ENCODE results near the gene PEAK1. TPM values are rescaled to one million over a fixed set of nuclear protein-coding genes. Genes with fewer than 3 reads are reported as not detected.

PEAK1 gene
- total RNA-seq, 2 donors from 2014 or later = 33.5 to 54.4 TPM

DNA sequence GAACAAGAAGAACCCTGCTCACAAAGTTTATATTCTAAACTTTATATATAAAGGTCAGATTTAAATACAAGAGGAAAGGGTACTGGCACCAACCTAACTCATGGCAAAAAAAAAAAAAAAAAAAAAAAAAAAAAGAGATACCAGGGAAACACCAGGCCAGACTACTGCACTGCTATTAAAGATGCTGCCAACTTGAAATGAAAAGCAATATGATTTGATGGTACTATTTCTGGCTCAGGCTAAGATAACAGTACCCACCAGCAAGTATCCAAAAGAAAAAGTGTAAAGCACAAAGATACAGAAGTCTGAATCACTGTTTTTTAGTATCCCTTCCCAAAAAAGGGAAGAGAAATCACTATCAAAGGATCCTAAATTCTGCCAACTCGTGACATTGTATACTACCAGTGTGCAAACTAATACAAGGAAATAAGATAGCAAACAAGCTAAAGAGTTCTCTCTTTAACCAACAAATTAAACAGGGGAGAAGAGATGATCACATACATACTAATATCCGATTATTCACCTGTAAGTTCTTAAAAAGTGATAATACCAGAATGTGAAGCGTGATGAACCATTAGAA, 28.4 kb downstream of the PEAK1 start:
- no peak overlapping the region for H3K4me3 ChIP-seq
- no peak overlapping the region for H3K9ac ChIP-seq (ENCODE audit: low read depth in 2 of 2, low read length in 2 of 2)
- no peaks in the 10 kb centered on the region for H3K27me3 ChIP-seq
- H3K36me3 ChIP-seq = no peaks in the 10 kb centered on the region
- no peak for DNase-seq
- no peak overlapping the region for H3K27ac ChIP-seq
- H3K9me3 ChIP-seq = no peaks in the 10 kb centered on the region
- intact Hi-C loops (cut with DNase I) = no loop called here
- TF ChIP-seq, protein P1, sequence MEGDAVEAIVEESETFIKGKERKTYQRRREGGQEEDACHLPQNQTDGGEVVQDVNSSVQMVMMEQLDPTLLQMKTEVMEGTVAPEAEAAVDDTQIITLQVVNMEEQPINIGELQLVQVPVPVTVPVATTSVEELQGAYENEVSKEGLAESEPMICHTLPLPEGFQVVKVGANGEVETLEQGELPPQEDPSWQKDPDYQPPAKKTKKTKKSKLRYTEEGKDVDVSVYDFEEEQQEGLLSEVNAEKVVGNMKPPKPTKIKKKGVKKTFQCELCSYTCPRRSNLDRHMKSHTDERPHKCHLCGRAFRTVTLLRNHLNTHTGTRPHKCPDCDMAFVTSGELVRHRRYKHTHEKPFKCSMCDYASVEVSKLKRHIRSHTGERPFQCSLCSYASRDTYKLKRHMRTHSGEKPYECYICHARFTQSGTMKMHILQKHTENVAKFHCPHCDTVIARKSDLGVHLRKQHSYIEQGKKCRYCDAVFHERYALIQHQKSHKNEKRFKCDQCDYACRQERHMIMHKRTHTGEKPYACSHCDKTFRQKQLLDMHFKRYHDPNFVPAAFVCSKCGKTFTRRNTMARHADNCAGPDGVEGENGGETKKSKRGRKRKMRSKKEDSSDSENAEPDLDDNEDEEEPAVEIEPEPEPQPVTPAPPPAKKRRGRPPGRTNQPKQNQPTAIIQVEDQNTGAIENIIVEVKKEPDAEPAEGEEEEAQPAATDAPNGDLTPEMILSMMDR (IDR thresholded peaks at IDR 0.05) = no peak
- no peaks in the 10 kb centered on the region for H3K4me1 ChIP-seq

DNA sequence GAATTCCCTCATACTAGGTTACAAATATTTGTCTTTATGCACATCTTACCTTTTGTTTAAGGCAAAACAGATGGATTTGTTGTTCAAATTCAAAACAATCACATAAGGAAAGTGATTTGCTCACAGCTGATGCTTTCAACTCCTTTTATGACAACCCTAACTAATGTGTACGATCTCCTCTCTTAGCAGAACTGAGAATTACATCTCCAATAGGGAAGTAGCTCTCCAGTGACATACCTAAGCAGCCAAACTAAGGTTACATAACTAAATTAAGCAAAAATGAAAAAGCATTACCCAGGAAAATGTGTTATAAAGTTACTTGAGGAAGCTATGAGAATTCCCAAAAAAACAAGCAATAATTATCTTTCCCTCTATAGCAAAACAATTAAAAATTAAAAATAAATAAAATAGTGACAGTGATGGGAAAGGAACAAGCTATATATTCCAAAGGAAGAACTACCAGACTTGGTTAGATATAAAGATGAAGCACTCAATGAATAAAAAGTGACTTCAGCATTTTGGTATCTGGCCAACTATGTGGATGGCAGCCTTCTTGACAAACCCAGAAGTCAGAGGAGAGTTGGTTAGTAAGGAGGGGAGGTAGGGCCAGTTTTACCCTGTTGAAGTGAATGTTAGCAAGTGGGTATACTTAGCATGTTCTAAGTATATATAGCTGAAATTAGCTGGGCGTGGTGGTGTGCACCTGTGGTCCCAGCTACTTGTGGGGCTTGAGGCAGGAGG, 32.4 kb downstream of the PEAK1 start:
- intact Hi-C loops (cut with DNase I) = no loop called here
- Histone ChIP-seq H3K27ac (no peak overlapping the region), H3K9me3 (no peaks in the 10 kb centered on the region), H3K27me3 (no peaks in the 10 kb centered on the region), H3K4me3 (no peak overlapping the region), H3K9ac (ENCODE audit: low read depth in 2 of 2, low read length in 2 of 2) (no peak overlapping the region), H3K36me3 (no peaks in the 10 kb centered on the region), H3K4me1 (no peaks in the 10 kb centered on the region)
- DNase-seq = no peak
- TF ChIP-seq, protein P1 (IDR thresholded peaks at IDR 0.05) = no peak

DNA sequence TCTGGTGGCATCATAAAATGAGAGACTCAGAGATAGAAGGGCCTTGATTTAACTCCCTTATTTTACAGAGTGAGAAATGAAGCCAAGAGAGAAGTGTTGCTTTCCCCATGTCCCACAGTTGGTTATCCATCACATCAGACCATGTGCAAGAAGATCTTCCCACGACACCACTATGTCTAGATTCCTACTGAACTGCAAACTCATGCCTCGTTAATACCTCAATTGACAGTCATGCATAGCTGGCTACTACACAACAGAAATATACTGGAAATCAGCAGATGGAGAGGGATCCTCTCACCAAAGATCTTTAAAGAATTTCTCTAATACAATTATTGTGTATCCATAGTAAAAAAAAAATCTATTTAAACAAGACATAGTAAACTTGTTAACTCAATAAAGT, 33.3 kb downstream of the PEAK1 start:
- TF ChIP-seq, protein P1 (IDR thresholded peaks at IDR 0.05) = no peak
- intact Hi-C loops (cut with DNase I) = no loop called here
- no peaks in the 10 kb centered on the region for H3K4me1 ChIP-seq

DNA sequence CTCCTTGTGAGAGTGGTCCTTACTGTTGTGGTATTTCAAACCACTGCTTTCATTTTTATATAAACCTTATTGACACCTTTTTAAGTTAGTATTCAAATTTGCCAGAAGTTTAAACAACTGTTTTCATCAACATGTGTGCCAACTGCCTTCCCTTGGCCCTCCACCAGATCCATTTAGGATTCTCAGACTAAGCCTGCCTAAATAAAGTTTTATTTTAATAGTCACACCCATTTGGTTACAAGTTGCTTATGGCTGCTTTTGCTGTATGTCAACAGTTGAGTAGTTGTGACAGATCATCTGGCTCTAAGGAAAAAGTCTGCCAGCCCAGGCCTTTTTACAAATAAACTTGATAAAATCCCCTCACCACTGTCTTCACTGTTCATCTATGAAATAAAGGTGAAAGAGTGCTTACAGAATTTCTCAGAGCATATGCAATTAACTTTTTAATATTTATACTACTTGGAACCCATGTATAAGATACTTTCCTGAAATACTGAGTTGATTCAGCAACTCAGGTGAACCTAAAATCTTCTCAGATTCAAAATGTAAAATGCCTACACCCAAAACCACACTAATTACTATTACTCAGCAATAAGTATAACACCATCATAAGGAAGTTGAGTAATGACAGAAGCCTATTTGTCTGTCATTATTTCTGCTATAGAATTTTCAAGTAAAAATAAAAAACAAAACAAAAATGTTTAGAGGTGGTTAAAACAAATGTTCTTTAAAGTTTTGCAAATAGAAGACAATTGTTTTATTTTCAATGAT, 35.1 kb downstream of the PEAK1 start:
- H3K27ac ChIP-seq = no peak overlapping the region
- intact Hi-C loops (cut with DNase I) = no loop called here
- TF ChIP-seq, protein P1 (IDR thresholded peaks at IDR 0.05) = no peak
- H3K27me3 ChIP-seq = no peaks in the 10 kb centered on the region
- H3K9me3 ChIP-seq = no peaks in the 10 kb centered on the region
- H3K4me1 ChIP-seq = no peaks in the 10 kb centered on the region
- H3K36me3 ChIP-seq = no peaks in the 10 kb centered on the region
- no peak overlapping the region for H3K9ac ChIP-seq (ENCODE audit: low read depth in 2 of 2, low read length in 2 of 2)
- no peak overlapping the region for H3K4me3 ChIP-seq
- no peak for DNase-seq

More for the DNA sequence above, 33.3 kb downstream of the PEAK1 start:
- Histone ChIP-seq H3K27me3 (no peaks in the 10 kb centered on the region), H3K36me3 (no peaks in the 10 kb centered on the region), H3K4me3 (no peak overlapping the region), H3K27ac (no peak overlapping the region), H3K9ac (ENCODE audit: low read depth in 2 of 2, low read length in 2 of 2) (no peak overlapping the region), H3K9me3 (no peaks in the 10 kb centered on the region)
- DNase-seq = no peak

DNA sequence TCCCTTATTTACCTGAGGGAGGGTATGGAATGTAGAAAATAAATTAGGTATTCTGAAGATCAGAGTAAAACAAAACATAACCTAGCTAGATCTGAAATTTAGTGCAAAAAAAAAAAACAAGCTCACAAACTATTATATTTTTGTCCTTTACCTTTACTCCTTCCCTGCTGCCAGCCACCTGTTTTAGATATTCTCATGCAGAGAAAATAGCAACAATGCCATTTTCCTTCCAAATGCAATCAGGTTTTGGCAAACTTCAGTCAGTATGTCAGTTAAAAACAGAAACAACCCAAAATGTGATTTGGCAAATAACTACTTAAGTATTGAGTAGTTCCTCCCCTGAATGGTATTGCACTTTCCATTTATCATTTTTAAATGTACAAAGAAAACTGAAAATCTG, 35.8 kb downstream of the PEAK1 start:
- H3K4me1 ChIP-seq = no peaks in the 10 kb centered on the region
- intact Hi-C loops (cut with DNase I) = no loop called here
- no peaks in the 10 kb centered on the region for H3K27me3 ChIP-seq
- DNase-seq = no peak
- H3K9ac ChIP-seq (ENCODE audit: low read depth in 2 of 2, low read length in 2 of 2) = no peak overlapping the region
- TF ChIP-seq, protein P1 (IDR thresholded peaks at IDR 0.05) = no peak
- no peak overlapping the region for H3K4me3 ChIP-seq
- H3K27ac ChIP-seq = no peak overlapping the region
- H3K36me3 ChIP-seq = no peaks in the 10 kb centered on the region
- H3K9me3 ChIP-seq = no peaks in the 10 kb centered on the region

Measured in colonic mucosa (tissue), 4 donors.